Lung (tissue), 12 donors: Measurements from ENCODE around the gene WSB2. TPM values are rescaled to one million over a fixed set of nuclear protein-coding genes. Genes with fewer than 3 reads are reported as not detected.
"Not testable (repeated sequence)": the region's sequence is repeated elsewhere in the genome, so short reads cannot be mapped to it uniquely, and the experiment has no call there.

Source experiments
- ATAC-seq: fragments of 200-7000 bp; cut with Tn5 transposase; one replicate; pipeline ENCODE4 v1.9.1; 2020; ENCODE audit warnings: moderate number of reproducible peaks; ENCODE audit not compliant: insufficient read depth, low FRiP score
- DNase-seq, 3 donors: peaks; one replicate each; pipeline ENCODE4 v3.0.0-alpha.2; 2013 to 2017
- H3K27ac ChIP-seq, 2 donors: one replicate each; pipeline ENCODE4 v1.5.1; 2013; ENCODE audit warnings: mild to moderate bottlenecking in 2 of 2, moderate library complexity in 2 of 2, control low read depth in 1 of 2, inconsistent platforms in 1 of 2, low read depth in 1 of 2, low read length in 1 of 2
- H3K27me3 ChIP-seq, 3 donors: one replicate each; pipeline ENCODE4 v1.5.1; 2013; ENCODE audit warnings: low read length in 2 of 3; ENCODE audit not compliant: control insufficient read depth in 3 of 3, insufficient read depth in 3 of 3
- H3K36me3 ChIP-seq, 4 donors: one replicate each; pipeline ENCODE4 v1.5.1; 2013; ENCODE audit warnings: low read length in 4 of 4, mild to moderate bottlenecking in 1 of 4, moderate library complexity in 1 of 4; ENCODE audit not compliant: control insufficient read depth in 4 of 4, insufficient read depth in 4 of 4
- H3K4me1 ChIP-seq, 5 donors: one replicate each; pipeline ENCODE4 v1.5.1; 2013; ENCODE audit warnings: low read length in 5 of 5, mild to moderate bottlenecking in 2 of 5, moderate library complexity in 1 of 5; ENCODE audit not compliant: control insufficient read depth in 5 of 5, insufficient read depth in 5 of 5
- H3K4me3 ChIP-seq: one replicate; pipeline ENCODE4 v1.5.1; 2013; ENCODE audit warnings: mild to moderate bottlenecking, control low read depth, moderate library complexity
- H3K9ac ChIP-seq, 2 donors: one replicate each; pipeline ENCODE4 v1.5.1; 2013; ENCODE audit warnings: low read length in 2 of 2, control low read depth in 1 of 2; ENCODE audit not compliant: insufficient read depth in 1 of 2
- H3K9me3 ChIP-seq, 4 donors: one replicate each; pipeline ENCODE4 v1.5.1; 2013; ENCODE audit warnings: low read length in 3 of 4, mild to moderate bottlenecking in 1 of 4, moderate library complexity in 1 of 4; ENCODE audit not compliant: control insufficient read depth in 4 of 4, insufficient read depth in 3 of 4
- WGBS, 2 donors: extraction: QIAGEN DNeasy Blood & Tissue Kit; methylation state at CpG; one replicate each; pipeline ENCODE4 v1.1.7; 2013; 5-methylcytosine and 5-hydroxymethylcytosine counted together
- polyA plus RNA-seq, 2 donors: library from polyadenylated mRNA; stranded (reverse); fragments of 200-250 nt; gene quantifications; one replicate each; pipeline ENCODE4 v1.2.1, GENCODE V29; 2013
- total RNA-seq, 2 donors: library from RNA; depleted of rRNA in 1 of 2; stranded (reverse); fragments of >200 nt in 1 of 2; gene quantifications; one replicate each; pipeline ENCODE4 v1.2.1, GENCODE V29; 2014 to 2021
- TF ChIP-seq, protein P1 (sequence below): IDR thresholded peaks from 2 replicates; pipeline ENCODE4 v1.5.1; 2012; ENCODE audit warnings: mild to moderate bottlenecking; ENCODE audit errors: control extremely low read depth, extremely low read depth
- donor health status: control.
- donor health status: control.
- donor health status: Bipolar disorder and iron deficiency.
- donor health status: healthy.
- donor health status: DM: yes; HTN: yes; CAD: no.

The WSB2 gene
- total and polyA plus RNA-seq, 4 donors = 46.0 to 99.1 (median 53.2) TPM

DNA sequence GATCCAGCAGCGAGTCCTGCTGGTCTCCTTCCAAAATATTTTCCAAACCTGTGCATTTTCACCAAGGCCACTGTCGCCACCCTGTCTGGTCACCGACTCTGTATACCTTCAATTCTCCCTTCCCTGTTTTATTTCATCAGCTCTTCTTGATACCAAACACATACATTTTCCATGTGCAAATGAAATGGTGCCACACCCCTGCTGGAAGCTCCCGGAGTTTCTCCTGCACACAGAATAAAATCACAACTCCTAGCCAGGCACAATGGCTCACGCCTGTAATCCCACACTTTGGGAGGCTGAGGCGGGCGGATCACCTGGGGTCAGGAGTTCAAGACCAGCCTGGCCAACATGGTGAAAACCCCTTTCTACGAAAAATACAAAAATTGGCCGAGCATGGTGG, 28.8 kb upstream of the WSB2 start:
- no peaks in the 10 kb centered on the region for H3K4me1 ChIP-seq
- peaks cover 0 to 14% (median 6%) of the 10 kb centered on the region in 4 donors for H3K36me3 ChIP-seq
- H3K27ac ChIP-seq = no peak overlapping the region
- H3K4me3 ChIP-seq = no peak overlapping the region
- WGBS, 2 donors = 93 to 97% methylated on average over 9 of the region's 9 CpGs
- no peaks in the 10 kb centered on the region for H3K9me3 ChIP-seq
- no peak for DNase-seq
- TF ChIP-seq, protein P1, sequence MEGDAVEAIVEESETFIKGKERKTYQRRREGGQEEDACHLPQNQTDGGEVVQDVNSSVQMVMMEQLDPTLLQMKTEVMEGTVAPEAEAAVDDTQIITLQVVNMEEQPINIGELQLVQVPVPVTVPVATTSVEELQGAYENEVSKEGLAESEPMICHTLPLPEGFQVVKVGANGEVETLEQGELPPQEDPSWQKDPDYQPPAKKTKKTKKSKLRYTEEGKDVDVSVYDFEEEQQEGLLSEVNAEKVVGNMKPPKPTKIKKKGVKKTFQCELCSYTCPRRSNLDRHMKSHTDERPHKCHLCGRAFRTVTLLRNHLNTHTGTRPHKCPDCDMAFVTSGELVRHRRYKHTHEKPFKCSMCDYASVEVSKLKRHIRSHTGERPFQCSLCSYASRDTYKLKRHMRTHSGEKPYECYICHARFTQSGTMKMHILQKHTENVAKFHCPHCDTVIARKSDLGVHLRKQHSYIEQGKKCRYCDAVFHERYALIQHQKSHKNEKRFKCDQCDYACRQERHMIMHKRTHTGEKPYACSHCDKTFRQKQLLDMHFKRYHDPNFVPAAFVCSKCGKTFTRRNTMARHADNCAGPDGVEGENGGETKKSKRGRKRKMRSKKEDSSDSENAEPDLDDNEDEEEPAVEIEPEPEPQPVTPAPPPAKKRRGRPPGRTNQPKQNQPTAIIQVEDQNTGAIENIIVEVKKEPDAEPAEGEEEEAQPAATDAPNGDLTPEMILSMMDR = no peak
- H3K9ac ChIP-seq = no peak overlapping the region
- H3K27me3 ChIP-seq = no peaks in the 10 kb centered on the region
- no peak for ATAC-seq

DNA sequence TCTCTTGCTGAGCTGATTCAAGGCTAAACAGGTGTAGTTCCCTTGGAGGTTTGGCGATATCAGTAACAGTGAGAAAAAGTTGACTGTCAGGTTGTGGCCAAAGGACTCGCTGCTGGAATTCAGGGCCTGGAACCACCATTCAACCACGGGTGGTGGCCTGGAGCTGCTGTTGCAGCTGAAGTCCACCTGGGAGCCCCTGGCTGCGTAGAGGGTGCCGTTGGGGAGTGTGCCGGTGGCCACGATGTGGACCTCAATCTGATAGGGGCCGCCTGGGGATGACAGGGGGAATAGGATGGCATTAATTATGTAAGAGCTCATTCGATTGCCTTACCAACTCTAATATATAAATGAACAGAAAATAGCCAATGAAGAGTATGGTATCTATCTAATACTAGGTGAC, 21.2 kb upstream of the WSB2 start:
- H3K4me3 ChIP-seq = no peak overlapping the region
- peaks cover 0 to 13% (median 12%) of the 10 kb centered on the region in 4 donors for H3K36me3 ChIP-seq
- 89 to 90% methylated on average over 9 of the region's 9 CpGs for WGBS, 2 donors
- no peak overlapping the region for H3K9ac ChIP-seq
- ATAC-seq (no peak), DNase-seq (no peak)
- H3K9me3 ChIP-seq = no peaks in the 10 kb centered on the region
- TF ChIP-seq, protein P1 = no peak
- no peaks in the 10 kb centered on the region for H3K27me3 ChIP-seq
- no peak overlapping the region for H3K27ac ChIP-seq
- H3K4me1 ChIP-seq = no peaks in the 10 kb centered on the region

DNA sequence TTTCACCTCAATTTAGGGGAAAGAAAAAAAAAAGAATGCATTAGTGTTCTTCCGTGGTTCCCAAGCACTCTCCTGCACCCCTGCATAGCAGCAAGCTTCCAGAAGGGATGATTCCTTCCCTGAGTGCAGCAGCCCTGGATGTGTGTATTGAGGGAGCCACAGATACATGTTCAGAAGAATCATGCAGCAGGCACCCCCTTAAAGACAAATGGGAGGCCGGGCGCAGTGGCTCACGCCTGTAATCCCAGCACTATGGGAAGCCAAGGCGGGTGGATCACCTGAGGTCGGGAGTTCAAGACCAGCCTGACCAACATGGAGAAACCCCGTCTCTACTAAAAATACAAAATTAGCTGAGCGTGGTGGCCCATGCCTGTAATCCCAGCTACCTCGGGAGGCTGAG, 20.5 kb upstream of the WSB2 start:
- peaks cover 0 to 13% (median 12%) of the 10 kb centered on the region in 4 donors for H3K36me3 ChIP-seq
- H3K4me1 ChIP-seq, H3K27me3 ChIP-seq, H3K9ac ChIP-seq, DNase-seq, ATAC-seq, H3K9me3 ChIP-seq, H3K27ac ChIP-seq, H3K4me3 ChIP-seq: not testable (repeated sequence)
- 93 to 96% methylated on average over 9 of the region's 9 CpGs for WGBS, 2 donors

DNA sequence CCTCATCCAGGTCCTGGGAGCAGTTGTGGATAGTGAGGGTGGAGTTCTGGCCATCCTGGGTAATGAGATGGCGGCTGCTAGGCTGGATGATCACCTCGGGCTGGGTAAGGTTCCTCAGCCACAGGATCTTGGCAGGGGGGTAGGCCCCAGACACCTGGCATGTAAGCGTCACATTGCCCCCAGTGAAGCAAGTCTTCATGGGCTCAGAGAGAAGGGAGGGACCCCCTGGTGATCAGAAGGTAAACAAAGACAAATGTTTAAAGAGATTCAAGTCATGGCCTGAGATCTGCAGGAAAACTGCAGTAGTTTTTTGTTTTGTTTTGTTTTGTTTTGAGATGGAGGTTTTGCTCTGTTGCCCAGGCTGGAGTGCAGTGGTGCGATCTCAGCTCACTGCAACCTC, 12.8 kb upstream of the WSB2 start:
- Histone ChIP-seq H3K4me1 (no peaks in the 10 kb centered on the region), H3K9me3 (no peaks in the 10 kb centered on the region), H3K27ac (no peak overlapping the region), H3K27me3 (no peaks in the 10 kb centered on the region), H3K4me3 (no peak overlapping the region), H3K9ac (no peak overlapping the region), H3K36me3 (peaks cover 0 to 15% (median 13%) of the 10 kb centered on the region in 4 donors)
- no peak for ATAC-seq
- 87 to 94% methylated on average over 4 of the region's 4 CpGs for WGBS, 2 donors
- DNase-seq = no peak
- TF ChIP-seq, protein P1 = no peak
